Heart left ventricle (tissue), 13 donors: ENCODE results near the gene ZFYVE21.

Experiments
- POLR2A ChIP-seq, 2 donors: fragments of 450-650 bp; IDR thresholded peaks; one replicate each; pipeline ENCODE4 v1.6.1; 2017; ENCODE audit warnings: antibody characterized with exemption in 2 of 2, mild to moderate bottlenecking in 2 of 2, moderate library complexity in 2 of 2
- TF ChIP-seq, protein P1 (sequence below), 12 donors: fragments of 200-600 bp; sonication (generic) in 4 of 12; IDR thresholded peaks; one replicate each; pipeline versions ENCODE4 v1.5.0 to v1.8.0; 2018 to 2022; ENCODE audit warnings: antibody characterized with exemption in 12 of 12, mild to moderate bottlenecking in 5 of 12
- donor health status: ischemic (EF 13 %, LVEDD 7.1; RV severe dilation, severe dysfunction).
- donor health status: DM: no; HTN: yes; CAD: no.
- donor health status: DM: no; HTN: no; CAD: no.
- donor health status: ischemic (EF 25% LVEDD 6.9; RV normal size, moderate dysfunction).
- donor health status: ischemic (EF 25% LVEDD 5.7; RV mildly dilated, moderate dysfunction).
- donor health status: ischemic (EF 35%, LVEDD 5.7; RV mildly dilated, moderate dysfunction).
- donor health status: nonischemic (EF 11% LVEDD 7.7; RV severe dilation, severe dysfunction).
- donor health status: DM: yes; HTN: yes; CAD: no.
- donor health status: PGD.
- donor health status: ischemic (EF 29% LVEDD 5.4; RV normal size, mild dysfunction).
- donor health status: nonischemic (EF 23%, LVEDD 6.1; RV moderate dilation, normal function).

GRCh38 chr14:103695296-103696069, 20.1 kb upstream of the ZFYVE21 start:
- TF ChIP-seq, protein P1, sequence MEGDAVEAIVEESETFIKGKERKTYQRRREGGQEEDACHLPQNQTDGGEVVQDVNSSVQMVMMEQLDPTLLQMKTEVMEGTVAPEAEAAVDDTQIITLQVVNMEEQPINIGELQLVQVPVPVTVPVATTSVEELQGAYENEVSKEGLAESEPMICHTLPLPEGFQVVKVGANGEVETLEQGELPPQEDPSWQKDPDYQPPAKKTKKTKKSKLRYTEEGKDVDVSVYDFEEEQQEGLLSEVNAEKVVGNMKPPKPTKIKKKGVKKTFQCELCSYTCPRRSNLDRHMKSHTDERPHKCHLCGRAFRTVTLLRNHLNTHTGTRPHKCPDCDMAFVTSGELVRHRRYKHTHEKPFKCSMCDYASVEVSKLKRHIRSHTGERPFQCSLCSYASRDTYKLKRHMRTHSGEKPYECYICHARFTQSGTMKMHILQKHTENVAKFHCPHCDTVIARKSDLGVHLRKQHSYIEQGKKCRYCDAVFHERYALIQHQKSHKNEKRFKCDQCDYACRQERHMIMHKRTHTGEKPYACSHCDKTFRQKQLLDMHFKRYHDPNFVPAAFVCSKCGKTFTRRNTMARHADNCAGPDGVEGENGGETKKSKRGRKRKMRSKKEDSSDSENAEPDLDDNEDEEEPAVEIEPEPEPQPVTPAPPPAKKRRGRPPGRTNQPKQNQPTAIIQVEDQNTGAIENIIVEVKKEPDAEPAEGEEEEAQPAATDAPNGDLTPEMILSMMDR (IDR thresholded peaks at IDR 0.05), result no peak
- no peak for TF ChIP-seq POLR2A (IDR thresholded peaks at IDR 0.05)
